Skeletal muscle tissue (tissue), 4 donors: ENCODE results near the gene DNAJB2. TPM values are rescaled to one million over a fixed set of nuclear protein-coding genes. Genes with fewer than 3 reads are reported as not detected.

Experiments
- H3K27ac ChIP-seq: one replicate; pipeline ENCODE4 v1.7.0; 2013; ENCODE audit warnings: mild to moderate bottlenecking, low read depth, low read length, inconsistent platforms
- H3K27me3 ChIP-seq, 3 donors: one replicate each; pipeline ENCODE4 v1.7.0; 2013; ENCODE audit warnings: low read length in 3 of 3; ENCODE audit not compliant: control insufficient read depth in 3 of 3, insufficient read depth in 3 of 3
- H3K36me3 ChIP-seq, 3 donors: one replicate each; pipeline ENCODE4 v1.7.0; 2013; ENCODE audit warnings: low read length in 3 of 3; ENCODE audit not compliant: control insufficient read depth in 3 of 3, insufficient read depth in 3 of 3
- H3K4me1 ChIP-seq, 3 donors: one replicate each; pipeline ENCODE4 v1.7.0; 2013; ENCODE audit warnings: low read length in 3 of 3, mild to moderate bottlenecking in 3 of 3; ENCODE audit not compliant: control insufficient read depth in 3 of 3, insufficient read depth in 3 of 3
- H3K4me3 ChIP-seq, 3 donors: one replicate each; pipeline ENCODE4 v1.7.0; 2013; ENCODE audit warnings: low read length in 3 of 3
- H3K9ac ChIP-seq, 3 donors: one replicate each; pipeline ENCODE4 v1.7.0; 2013; ENCODE audit warnings: low read length in 3 of 3, mild to moderate bottlenecking in 3 of 3, moderate library complexity in 2 of 3, low read depth in 1 of 3
- H3K9me3 ChIP-seq, 3 donors: one replicate each; pipeline ENCODE4 v1.7.0; 2013; ENCODE audit warnings: low read length in 3 of 3; ENCODE audit not compliant: control insufficient read depth in 3 of 3
- total RNA-seq: library from RNA; depleted of rRNA; stranded (reverse); fragments of >200 nt; gene quantifications from one replicate; pipeline ENCODE4 v1.2.3, GENCODE V29; 2014
- donor health status: Osteomylitis.

DNAJB2 gene
- total RNA-seq, 1 donor from 2014 or later: 49.6 TPM

DNA sequence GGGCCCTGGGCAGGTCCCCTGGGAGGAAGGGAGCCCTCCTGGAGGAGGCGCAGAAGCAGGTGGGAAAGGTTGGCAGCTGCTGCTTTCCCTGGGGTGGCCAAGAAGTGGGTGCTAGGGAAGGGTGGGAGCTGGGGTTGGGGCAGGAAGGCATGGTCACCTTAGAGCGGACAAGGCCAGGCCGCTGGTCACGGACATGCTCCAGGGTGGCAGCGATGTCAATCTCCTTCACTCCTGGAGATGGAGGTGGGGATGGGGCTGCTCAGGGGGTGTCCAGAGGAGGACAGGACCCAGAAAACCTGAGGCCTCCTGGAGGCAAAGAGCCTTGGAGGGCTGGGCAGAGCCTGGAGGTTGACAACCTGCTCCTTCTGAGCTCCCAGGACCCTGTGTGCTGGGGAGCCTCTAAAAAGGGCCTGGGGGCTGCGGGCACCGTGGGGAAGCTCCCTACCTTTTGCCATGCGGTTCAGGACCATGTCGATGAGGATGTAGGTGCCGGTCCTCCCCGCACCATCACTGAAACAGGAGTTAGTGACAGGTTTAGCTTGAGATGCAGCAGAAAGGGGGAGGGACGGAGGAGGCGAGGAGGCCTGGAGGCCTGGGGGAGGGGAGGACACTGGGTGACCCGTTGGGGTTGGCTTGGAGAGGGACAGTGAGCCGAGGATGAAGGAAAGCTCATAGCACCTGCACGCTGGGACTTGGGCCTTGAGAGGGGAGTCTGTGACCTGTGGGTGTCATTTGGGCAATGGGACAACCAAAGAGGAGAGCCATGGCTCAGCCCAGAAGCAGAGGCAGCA, 11.4 kb downstream of the DNAJB2 start:
- Histone ChIP-seq H3K27ac (no peak overlapping the region), H3K36me3 (peaks cover 2 to 7% (median 6%) of the 10 kb centered on the region in 3 donors), H3K4me1 (peaks cover 12 to 25% (median 17%) of the 10 kb centered on the region in 3 donors)

DNA sequence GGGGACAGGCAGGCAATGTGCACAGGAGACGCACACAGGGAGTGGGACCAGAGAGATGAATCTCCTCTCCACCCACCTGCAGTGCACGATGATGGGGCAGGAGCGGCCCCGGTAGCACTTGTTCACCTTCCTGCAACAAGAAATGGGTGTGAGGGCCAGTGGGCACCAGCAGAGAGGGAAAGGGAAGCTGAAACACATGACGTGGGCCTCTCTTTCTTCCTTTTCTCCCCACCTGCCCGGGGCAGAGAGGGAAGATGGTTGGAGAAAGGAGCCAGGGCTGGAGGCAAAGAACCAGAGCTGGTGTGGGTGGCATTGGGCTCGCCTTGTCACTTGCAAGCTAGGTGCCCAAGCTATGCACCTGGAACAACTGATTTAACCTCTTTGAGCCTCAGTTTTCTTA, 12.2 kb downstream of the DNAJB2 start:
- H3K27ac ChIP-seq: no peak overlapping the region
- no peak overlapping the region for H3K9ac ChIP-seq
- no peak overlapping the region for H3K4me3 ChIP-seq
- H3K36me3 ChIP-seq: peaks cover 0 to 2% (median 2%) of the 10 kb centered on the region in 3 donors
- H3K4me1 ChIP-seq: peaks cover 9 to 20% (median 12%) of the 10 kb centered on the region in 3 donors
- H3K27me3 ChIP-seq: no peaks in the 10 kb centered on the region
- no peaks in the 10 kb centered on the region for H3K9me3 ChIP-seq

More for the DNA sequence above, 11.4 kb downstream of the DNAJB2 start:
- no peaks in the 10 kb centered on the region for H3K9me3 ChIP-seq
- H3K9ac ChIP-seq: no peak overlapping the region
- no peak overlapping the region for H3K4me3 ChIP-seq
- H3K27me3 ChIP-seq: no peaks in the 10 kb centered on the region

DNA sequence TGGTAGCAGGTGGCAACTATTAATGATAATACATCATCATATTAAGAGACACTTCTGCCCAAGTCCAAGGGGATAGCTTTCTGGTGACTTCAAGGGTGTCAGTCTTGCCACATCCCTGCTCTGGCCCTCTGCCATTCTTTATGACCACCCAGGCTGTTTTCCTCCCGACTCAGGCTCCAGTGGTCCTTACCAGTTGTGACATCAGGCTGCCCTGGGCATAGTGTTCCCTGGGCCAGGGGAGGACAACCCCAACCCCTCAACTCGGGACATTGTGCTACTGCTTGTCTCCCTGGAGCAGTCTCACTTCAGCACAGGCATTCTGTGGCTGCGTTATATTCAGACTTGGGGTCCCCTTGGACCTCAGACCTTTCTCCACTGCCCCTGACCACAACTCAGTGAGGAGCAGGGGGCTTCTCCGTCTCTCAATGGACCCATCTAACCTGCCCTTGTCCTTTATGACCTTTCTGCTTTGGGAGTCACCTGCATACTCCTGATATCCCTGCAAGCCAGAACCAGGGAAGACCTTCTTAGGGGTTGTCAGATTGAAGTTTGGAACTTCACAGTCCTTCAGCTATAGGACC, 12.8 kb downstream of the DNAJB2 start:
- H3K9ac ChIP-seq: no peak overlapping the region
- H3K4me3 ChIP-seq: no peak overlapping the region
- H3K36me3 ChIP-seq: no peaks in the 10 kb centered on the region
- H3K27me3 ChIP-seq: no peaks in the 10 kb centered on the region
- H3K9me3 ChIP-seq: no peaks in the 10 kb centered on the region
- H3K4me1 ChIP-seq: peaks cover 9 to 14% (median 11%) of the 10 kb centered on the region in 3 donors
- H3K27ac ChIP-seq: no peak overlapping the region

DNA sequence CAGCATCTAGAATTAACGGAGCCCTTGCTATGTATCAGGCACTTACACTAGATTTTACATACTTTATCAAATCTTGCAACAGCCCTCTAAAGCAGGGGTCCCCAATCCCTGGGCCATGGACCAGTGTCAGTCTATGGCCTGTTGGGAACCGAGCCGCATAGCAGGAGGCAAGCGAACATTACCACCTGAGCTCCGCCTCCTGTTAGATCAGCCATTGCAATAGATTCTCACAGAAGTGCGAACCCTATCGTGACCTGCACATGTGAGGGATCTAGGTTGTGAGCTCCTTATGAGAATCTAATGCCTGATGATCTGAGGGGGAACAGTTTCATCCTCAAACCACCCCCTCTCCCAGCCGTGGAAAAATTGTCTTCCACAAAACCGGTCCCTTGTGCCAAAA, 13.4 kb downstream of the DNAJB2 start:
- H3K9ac ChIP-seq: no peak overlapping the region
- H3K4me1 ChIP-seq: peaks cover 9 to 14% (median 11%) of the 10 kb centered on the region in 3 donors
- no peaks in the 10 kb centered on the region for H3K36me3 ChIP-seq
- no peak overlapping the region for H3K27ac ChIP-seq
- no peaks in the 10 kb centered on the region for H3K27me3 ChIP-seq
- no peak overlapping the region for H3K4me3 ChIP-seq
- H3K9me3 ChIP-seq: no peaks in the 10 kb centered on the region

DNA sequence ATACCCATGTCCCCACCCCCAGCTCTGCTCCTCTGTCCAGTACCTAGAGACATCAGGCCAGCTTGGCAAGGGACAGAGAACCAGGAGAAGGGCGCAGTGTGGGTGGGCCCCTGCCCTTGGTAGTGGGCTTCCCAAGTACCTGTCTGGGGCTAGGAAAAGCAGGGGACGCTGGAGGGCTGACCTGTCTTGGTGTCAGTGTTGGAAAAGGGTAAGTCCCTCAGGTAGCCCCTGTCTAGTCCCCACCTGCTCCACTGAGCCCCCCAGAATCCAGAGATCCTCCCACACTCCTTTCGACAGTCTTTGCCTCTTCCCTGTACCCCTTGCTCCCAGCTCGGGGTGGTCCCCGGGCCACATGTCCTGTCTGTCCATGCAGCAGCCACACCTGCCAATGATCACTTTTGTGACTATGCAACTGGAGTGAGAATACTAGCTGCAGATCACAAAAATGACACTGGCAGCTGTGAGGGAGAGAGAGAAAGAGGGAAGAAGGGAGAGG, 14.6 kb downstream of the DNAJB2 start:
- peak overlapping the region in 2 of 3 donors; percentile 10 to 81 for H3K9ac ChIP-seq

DNA sequence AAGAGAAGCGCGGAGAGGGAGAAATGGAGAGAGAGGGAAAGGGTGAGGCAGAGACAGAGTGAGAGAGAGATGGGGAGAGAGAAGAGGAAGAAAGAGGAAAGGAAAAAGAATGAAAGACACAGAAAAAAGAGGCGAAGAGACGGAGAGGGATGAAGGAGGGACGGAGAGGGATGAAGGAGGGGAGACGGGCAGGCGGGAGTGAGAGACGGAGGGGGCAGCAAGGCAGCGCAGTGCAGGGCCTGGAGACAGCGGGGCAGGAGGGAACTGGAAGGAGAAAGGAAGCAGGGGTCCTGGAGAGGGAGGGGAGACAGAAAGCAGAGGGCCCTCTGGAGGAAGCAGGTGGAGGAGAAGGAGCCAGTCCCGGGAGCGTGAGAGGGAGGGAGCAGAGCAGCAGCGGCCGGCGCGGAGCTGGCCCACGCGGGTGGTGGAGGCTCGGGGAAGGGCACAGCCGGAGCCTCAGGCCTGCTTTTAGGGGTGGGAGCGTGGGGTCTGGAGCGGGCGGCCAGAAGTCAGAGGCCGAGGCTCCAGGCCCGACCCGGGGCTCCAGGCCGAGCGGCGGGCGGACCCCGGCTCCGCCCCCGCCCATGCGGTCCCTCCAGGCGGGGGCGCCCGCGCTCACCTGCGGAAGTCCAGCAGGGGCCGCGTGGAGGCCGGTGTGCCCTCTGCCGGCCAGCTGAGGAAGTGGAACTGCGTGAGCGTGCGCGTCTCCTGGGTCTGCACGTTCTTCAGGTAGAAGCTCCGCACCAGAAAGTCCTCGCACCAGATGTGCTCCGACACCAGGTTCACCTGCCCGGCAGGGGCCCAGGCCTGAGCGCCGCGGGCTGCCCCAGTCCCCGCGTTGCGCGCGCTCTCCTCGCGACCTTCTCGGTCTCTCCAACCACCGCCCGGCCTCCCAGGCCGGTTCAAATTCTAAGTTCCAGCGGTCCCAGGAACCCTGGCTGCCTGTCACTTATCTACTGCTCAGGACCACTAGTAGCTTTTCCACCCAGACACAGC, 15.5 kb downstream of the DNAJB2 start:
- Histone ChIP-seq H3K27ac (peak overlapping the region; percentile 58), H3K9ac (peak overlapping the region; percentile 79 to 88 (median 81)), H3K27me3 (peaks cover 0 to 7% (median 4%) of the 10 kb centered on the region in 3 donors), H3K9me3 (no peaks in the 10 kb centered on the region), H3K4me3 (peak overlapping the region; percentile 73 to 76 (median 74)), H3K4me1 (peaks cover 12 to 20% (median 14%) of the 10 kb centered on the region in 3 donors), H3K36me3 (no peaks in the 10 kb centered on the region)

More for the DNA sequence above, 14.6 kb downstream of the DNAJB2 start:
- H3K27me3 ChIP-seq: peaks cover 0 to 4% (median 0%) of the 10 kb centered on the region in 3 donors
- no peaks in the 10 kb centered on the region for H3K36me3 ChIP-seq
- no peaks in the 10 kb centered on the region for H3K9me3 ChIP-seq
- H3K4me3 ChIP-seq: peak overlapping the region in 1 of 3 donors; percentile 74
- peaks cover 9 to 16% (median 12%) of the 10 kb centered on the region in 3 donors for H3K4me1 ChIP-seq
- no peak overlapping the region for H3K27ac ChIP-seq

DNA sequence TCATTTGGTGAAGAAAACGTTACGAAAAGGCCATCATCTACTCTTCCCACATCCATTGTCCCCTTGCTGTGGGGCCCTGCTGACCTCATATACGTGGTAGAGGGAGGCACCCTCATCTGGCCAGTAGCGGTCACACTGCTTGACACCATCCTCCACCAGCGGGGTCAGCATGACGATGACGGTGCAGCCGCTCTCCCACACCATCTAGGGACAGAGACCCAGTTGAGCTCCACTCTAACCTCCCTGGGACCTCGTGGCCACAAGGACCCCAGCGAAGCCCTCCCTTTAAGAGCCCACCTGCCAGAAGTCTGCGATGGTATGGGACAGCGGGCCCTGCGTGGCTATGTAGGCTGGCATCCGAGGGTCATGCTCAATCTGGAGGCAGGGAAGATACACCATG, 17.0 kb downstream of the DNAJB2 start:
- Histone ChIP-seq H3K27ac (no peak overlapping the region), H3K9me3 (no peaks in the 10 kb centered on the region), H3K4me1 (peaks cover 11 to 20% (median 12%) of the 10 kb centered on the region in 3 donors), H3K36me3 (no peaks in the 10 kb centered on the region), H3K4me3 (no peak overlapping the region), H3K27me3 (peaks cover 0 to 7% (median 7%) of the 10 kb centered on the region in 3 donors), H3K9ac (no peak overlapping the region)

DNA sequence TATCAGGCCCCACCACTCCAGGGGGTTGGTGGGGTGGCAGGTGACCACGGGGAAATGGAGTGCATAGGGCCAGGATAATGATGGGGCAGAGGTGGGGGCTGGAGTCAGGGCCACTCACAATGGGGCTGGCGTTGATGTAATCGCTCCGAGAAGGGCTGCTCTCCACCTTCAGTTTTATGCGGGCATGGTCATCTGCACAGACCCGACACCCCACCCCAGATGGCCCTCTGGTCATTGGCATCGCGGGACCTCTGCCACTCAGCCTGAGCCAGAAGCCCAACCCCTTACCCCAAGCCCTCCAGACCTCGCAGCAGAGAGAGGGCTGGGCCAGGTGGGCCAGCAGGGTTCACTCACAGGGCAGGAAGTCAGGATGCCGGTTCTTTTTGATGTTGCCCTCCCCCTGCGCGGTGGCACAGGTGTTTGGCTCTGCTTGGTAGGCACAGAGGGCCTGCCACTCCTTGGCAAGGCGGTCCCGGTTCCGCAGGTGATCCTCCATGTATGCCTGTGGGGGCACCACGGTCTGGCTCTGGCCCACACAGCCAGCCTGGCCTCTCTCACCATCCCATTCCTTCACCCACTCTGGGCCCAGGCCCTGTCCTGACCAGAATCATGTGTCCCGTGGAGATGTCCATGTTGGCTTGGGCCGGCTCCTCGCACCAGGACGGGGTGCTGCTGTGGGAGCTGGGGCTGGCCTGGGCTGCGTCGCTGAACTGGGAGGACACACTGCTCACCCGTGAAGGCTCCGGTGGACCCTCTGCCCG, 17.6 kb downstream of the DNAJB2 start:
- no peaks in the 10 kb centered on the region for H3K36me3 ChIP-seq
- H3K4me3 ChIP-seq: no peak overlapping the region
- H3K27me3 ChIP-seq: peaks cover 0 to 12% (median 11%) of the 10 kb centered on the region in 3 donors
- no peak overlapping the region for H3K9ac ChIP-seq
- H3K27ac ChIP-seq: no peak overlapping the region
- H3K4me1 ChIP-seq: peaks cover 11 to 20% (median 12%) of the 10 kb centered on the region in 3 donors
- no peaks in the 10 kb centered on the region for H3K9me3 ChIP-seq
